Breast epithelium (tissue), 4 donors: ENCODE results near the gene ERC1. TPM values are rescaled to one million over a fixed set of nuclear protein-coding genes. Genes with fewer than 3 reads are reported as not detected.

Experiments used
- DNase-seq, 2 donors: peaks; one replicate each; pipeline ENCODE4 v3.0.0-alpha.2; 2019; ENCODE audit warnings: low spot score in 2 of 2
- H3K27ac ChIP-seq, 2 donors: fragments of 200-600 bp; sonication (generic) in 1 of 2; one replicate each; pipeline ENCODE4 v1.5.1; 2016 to 2019; ENCODE audit warnings: mild to moderate bottlenecking in 1 of 2
- H3K27me3 ChIP-seq, 2 donors: fragments of 200-600 bp; sonication (generic) in 1 of 2; one replicate each; pipeline versions ENCODE4 v1.5.1 to v1.6.0; 2017 to 2019; ENCODE audit warnings: control low read depth in 1 of 2, mild to moderate bottlenecking in 1 of 2
- H3K36me3 ChIP-seq: fragments of 200-600 bp; one replicate; pipeline ENCODE4 v1.5.1; 2019
- H3K4me1 ChIP-seq, 2 donors: fragments of 200-600 bp; sonication (generic); one replicate each; pipeline ENCODE4 v1.5.1; 2016 to 2019; ENCODE audit warnings: control low read depth in 1 of 2
- H3K4me3 ChIP-seq, 3 donors: fragments of 200-600 bp; sonication (generic); 1 replicate in 2 of 3; 2 replicates in 1 of 3; pipeline ENCODE4 v1.5.1; 2016 to 2019; ENCODE audit warnings: mild to moderate bottlenecking in 3 of 3, moderate library complexity in 2 of 3
- H3K9me3 ChIP-seq, 2 donors: fragments of 200-600 bp; sonication (generic) in 1 of 2; one replicate each; pipeline ENCODE4 v1.5.1; 2016 to 2019; ENCODE audit warnings: control low read depth in 1 of 2
- CTCF ChIP-seq, 3 donors: fragments of 450-650 bp; IDR thresholded peaks; one replicate each; pipeline ENCODE4 v1.5.1; 2016 to 2017; ENCODE audit warnings: antibody characterized with exemption in 3 of 3, mild to moderate bottlenecking in 3 of 3, moderate library complexity in 3 of 3
- POLR2A ChIP-seq: fragments of 450-650 bp; IDR thresholded peaks from one replicate; pipeline ENCODE4 v1.6.1; 2016; ENCODE audit warnings: antibody characterized with exemption, mild to moderate bottlenecking, moderate library complexity
- POLR2AphosphoS5 ChIP-seq, 3 donors: sonication (generic); formaldehyde crosslinking; IDR thresholded peaks; one replicate each; pipeline ENCODE4 v1.6.1; 2017; ENCODE audit warnings: antibody characterized with exemption in 3 of 3
- intact Hi-C: fragments of 100-400 bp; cut with DNase I; formaldehyde crosslinking; loops from one replicate; pipeline ENCODE4 v1.15.1; 2023; ENCODE audit warnings: low total_unique reads
- total RNA-seq, 3 donors: library from RNA; depleted of rRNA; stranded (reverse); fragments of >200 nt; gene quantifications; one replicate each; pipeline ENCODE4 v1.1.0, GENCODE V29; 2016

The ERC1 gene
- total RNA-seq, 3 donors from 2014 or later, result 47.4 to 63.4 (median 52.8) TPM

GRCh38 chr12:948238-948637 is 42.8 kb upstream of the ERC1 start:
- H3K9me3 ChIP-seq, result no peaks in the 10 kb centered on the region
- H3K27ac ChIP-seq, result peak overlapping the region in 1 of 2 donors; percentile 93
- intact Hi-C loops, result no loop called here
- no peaks in the 10 kb centered on the region for H3K36me3 ChIP-seq
- H3K27me3 ChIP-seq, result no peaks in the 10 kb centered on the region
- peak overlapping the region; percentile 57 to 91 (median 66) for H3K4me3 ChIP-seq
- no peak for DNase-seq
- no peak for TF ChIP-seq CTCF (IDR thresholded peaks at IDR 0.05)
- no peak for TF ChIP-seq POLR2AphosphoS5 (IDR thresholded peaks at IDR 0.05)
- no peak for TF ChIP-seq POLR2A
- peaks cover 0 to 7% of the 10 kb centered on the region in 2 donors for H3K4me1 ChIP-seq

GRCh38 chr12:949453-950191 is 41.4 kb upstream of the ERC1 start, which contains the start of gene RAD52:
Gene RAD52 (minus strand): TSS chr12:949694. CDS start chr12:933058, 16,636 bp downstream.
- H3K36me3 ChIP-seq, result no peaks in the 10 kb centered on the region
- H3K27me3 ChIP-seq, result no peaks in the 10 kb centered on the region
- peak; percentile 89 to 99 (median 99) for TF ChIP-seq CTCF (IDR thresholded peaks at IDR 0.05)
- TF ChIP-seq POLR2A, result peak; percentile 9
- peak; percentile 74 to 90 (median 80) for TF ChIP-seq POLR2AphosphoS5 (IDR thresholded peaks at IDR 0.05)

GRCh38 chr12:951176-951575 is 39.8 kb upstream of the ERC1 start:
- no peak overlapping the region for H3K4me3 ChIP-seq
- intact Hi-C loops, result no loop called here
- no peak for DNase-seq
- no peaks in the 10 kb centered on the region for H3K9me3 ChIP-seq
- peaks cover 0 to 7% of the 10 kb centered on the region in 2 donors for H3K4me1 ChIP-seq
- no peaks in the 10 kb centered on the region for H3K27me3 ChIP-seq
- no peak overlapping the region for H3K27ac ChIP-seq
- TF ChIP-seq POLR2AphosphoS5 (IDR thresholded peaks at IDR 0.05), result no peak
- TF ChIP-seq CTCF (IDR thresholded peaks at IDR 0.05), result no peak
- no peak for TF ChIP-seq POLR2A
- H3K36me3 ChIP-seq, result no peaks in the 10 kb centered on the region

More at GRCh38 chr12:949453-950191, 41.4 kb upstream of the ERC1 start, which contains the start of gene RAD52:
- Histone ChIP-seq H3K27ac (peak within 1 kb of the TSS; percentile 90 to 93), H3K4me3 (peak within 1 kb of the TSS; percentile 57 to 91 (median 66)), H3K9me3 (no peaks in the 10 kb centered on the region), H3K4me1 (peaks cover 0 to 7% of the 10 kb centered on the region in 2 donors)
- DNase-seq, result peak; percentile 94 to 96
- intact Hi-C loops, result no loop called here

- DNase-seq, result no peak
- no peaks in the 10 kb centered on the region for H3K36me3 ChIP-seq
- TF ChIP-seq POLR2A (no peak), POLR2AphosphoS5 (IDR thresholded peaks at IDR 0.05) (no peak), CTCF (IDR thresholded peaks at IDR 0.05) (no peak)
- H3K9me3 ChIP-seq, result no peaks in the 10 kb centered on the region
- no peaks in the 10 kb centered on the region for H3K4me1 ChIP-seq
- H3K27me3 ChIP-seq, result no peaks in the 10 kb centered on the region
- H3K4me3 ChIP-seq, result no peak overlapping the region
- intact Hi-C loops, result no loop called here
- no peak overlapping the region for H3K27ac ChIP-seq
Observed at GRCh38 chr12:953776-954175, 37.2 kb upstream of the ERC1 start.

- Histone ChIP-seq H3K27me3 (no peaks in the 10 kb centered on the region), H3K4me1 (no peaks in the 10 kb centered on the region), H3K36me3 (no peaks in the 10 kb centered on the region), H3K4me3 (no peak overlapping the region), H3K9me3 (no peaks in the 10 kb centered on the region), H3K27ac (no peak overlapping the region)
- intact Hi-C loops, result no loop called here
- TF ChIP-seq POLR2AphosphoS5 (IDR thresholded peaks at IDR 0.05), result no peak
- no peak for DNase-seq
Observed at GRCh38 chr12:954741-955140, 36.3 kb upstream of the ERC1 start.
